H1 (cell line): Measurements from ENCODE around the gene RBMX. TPM values are rescaled to one million over a fixed set of nuclear protein-coding genes. Genes with fewer than 3 reads are reported as not detected.

Experiments
- CTCF ChIA-PET: fragments of 300-600 bp; sonication (Branson Sonifier 250); formaldehyde crosslinking; loops from one replicate; lab custom pipeline; 2021; ENCODE audit not compliant: partially characterized antibody; lab: Charles Lee
- POLR2A ChIA-PET: fragments of 300-600 bp; sonication (Branson Sonifier 250); formaldehyde crosslinking; loops from one replicate; lab custom pipeline; 2021; ENCODE audit warnings: inconsistent platforms; ENCODE audit not compliant: partially characterized antibody; lab: Charles Lee
- DNase-seq, 2 experiments: peaks; one replicate each; pipeline versions ENCODE4 v3.0.0 to v3.0.0-alpha.2; 2010 to 2022; ENCODE audit warnings: low spot score in 2 of 2, low read depth in 1 of 2, mixed read lengths in 1 of 2
- FAIRE-seq: peaks from 2 replicates; lab custom pipeline; 2011; peaks lifted over from hg19 to GRCh38; lab: Jason Lieb, UNC
- H2AFZ ChIP-seq: 2 replicates; pipeline ENCODE4 v1.8.1; 2012; ENCODE audit warnings: low read length, inconsistent platforms
- H2AK5ac ChIP-seq: 2 replicates; pipeline ENCODE4 v1.6.1; 2013; ENCODE audit warnings: low read depth, low read length
- H2BK120ac ChIP-seq: replicated peaks from 2 replicates; pipeline ENCODE3; 2013; ENCODE audit warnings: low read depth, low read length, inconsistent platforms
- H2BK12ac ChIP-seq: 2 replicates; pipeline ENCODE4 v1.6.1; 2013; ENCODE audit warnings: low read depth, low read length
- H2BK15ac ChIP-seq: 2 replicates; pipeline ENCODE4 v1.6.1; 2013; ENCODE audit warnings: low read length
- H2BK20ac ChIP-seq: 2 replicates; pipeline ENCODE4 v1.6.1; 2013; ENCODE audit warnings: low read length
- H2BK5ac ChIP-seq: 2 replicates; pipeline ENCODE4 v1.6.1; 2013; ENCODE audit warnings: low read depth, low read length
- H3K14ac ChIP-seq: 2 replicates; pipeline ENCODE4 v1.6.1; 2013; ENCODE audit warnings: inconsistent platforms; ENCODE audit not compliant: insufficient read length
- H3K18ac ChIP-seq: 2 replicates; pipeline ENCODE4 v1.6.1; 2013; ENCODE audit warnings: low read length; ENCODE audit errors: extremely low read depth
- H3K23ac ChIP-seq: 2 replicates; pipeline ENCODE4 v1.6.1; 2013; ENCODE audit warnings: inconsistent platforms; ENCODE audit not compliant: insufficient read length
- H3K23me2 ChIP-seq: 2 replicates; pipeline ENCODE4 v1.6.1; 2013; ENCODE audit warnings: low read depth, low read length
- H3K27ac ChIP-seq: 2 replicates; pipeline ENCODE4 v1.6.1; 2011; ENCODE audit warnings: low read depth, low read length, inconsistent platforms
- H3K27me3 ChIP-seq, 4 experiments: replicated peaks in 1 of 4; 1 replicate in 1 of 4; 2 replicates in 3 of 4; pipeline versions ENCODE4 v1.6.1 to v1.8.1; 2011 to 2013; ENCODE audit warnings: low read length in 3 of 4, mild to moderate bottlenecking in 3 of 4, inconsistent platforms in 2 of 4, mixed read lengths in 2 of 4, moderate library complexity in 1 of 4; ENCODE audit not compliant: control insufficient read depth in 3 of 4, insufficient read depth in 3 of 4; ENCODE audit errors: extremely low read depth in 1 of 4
- H3K36me3 ChIP-seq, 4 experiments: 2 replicates each; pipeline versions ENCODE4 v1.6.1 to v1.8.1; 2011 to 2013; ENCODE audit warnings: mild to moderate bottlenecking in 4 of 4, low read length in 3 of 4, moderate library complexity in 2 of 4, control low read depth in 1 of 4, inconsistent platforms in 1 of 4; ENCODE audit not compliant: insufficient read depth in 4 of 4, control insufficient read depth in 2 of 4
- H3K4ac ChIP-seq: replicated peaks from 2 replicates; pipeline ENCODE3; 2013; ENCODE audit warnings: low read length, low read depth, mixed read lengths, inconsistent platforms; ENCODE audit not compliant: insufficient read length
- H3K4me1 ChIP-seq, 4 experiments: replicated peaks in 1 of 4; 1 replicate in 1 of 4; 2 replicates in 3 of 4; pipeline versions ENCODE4 v1.6.1 to v1.8.1; 2011 to 2013; ENCODE audit warnings: low read length in 3 of 4, inconsistent platforms in 2 of 4, mixed read lengths in 1 of 4; ENCODE audit not compliant: insufficient read depth in 4 of 4, control insufficient read depth in 3 of 4
- H3K4me2 ChIP-seq, 2 experiments: 2 replicates each; pipeline versions ENCODE4 v1.6.1 to v1.8.1; 2011 to 2013; ENCODE audit warnings: low read depth in 2 of 2, low read length in 2 of 2, control low read depth in 1 of 2, inconsistent platforms in 1 of 2, mild to moderate bottlenecking in 1 of 2; ENCODE audit not compliant: insufficient read depth in 1 of 2
- H3K4me3 ChIP-seq, 4 experiments: fragments of 200-600, 300-600 bp in 1 of 4; sonication (generic), shearing (Covaris generic), sonication (Bioruptor Twin) in 1 of 4; 2 replicates each; pipeline versions ENCODE4 v1.5.1 to v1.8.1; 2011 to 2016; ENCODE audit warnings: low read length in 4 of 4, low read depth in 3 of 4, control low read depth in 2 of 4, inconsistent platforms in 2 of 4, mild to moderate bottlenecking in 2 of 4, mixed read lengths in 1 of 4, moderate library complexity in 1 of 4; ENCODE audit not compliant: insufficient read depth in 2 of 4; ENCODE audit errors: extremely low read depth in 1 of 4
- H3K56ac ChIP-seq: replicated peaks from 2 replicates; pipeline ENCODE3; 2013; ENCODE audit warnings: low read depth, mild to moderate bottlenecking, mixed read lengths, low read length, inconsistent platforms; ENCODE audit not compliant: insufficient read length
- H3K79me1 ChIP-seq: 2 replicates; pipeline ENCODE4 v1.6.1; 2013; ENCODE audit warnings: low read depth, low read length, control low read depth
- H3K79me2 ChIP-seq, 2 experiments: 2 replicates each; pipeline versions ENCODE4 v1.6.1 to v1.8.1; 2012 to 2013; ENCODE audit warnings: low read length in 2 of 2, mild to moderate bottlenecking in 2 of 2, inconsistent platforms in 1 of 2; ENCODE audit not compliant: insufficient read depth in 2 of 2, control insufficient read depth in 1 of 2
- H3K9ac ChIP-seq, 4 experiments: replicated peaks in 1 of 4; 1 replicate in 1 of 4; 2 replicates in 3 of 4; pipeline versions ENCODE4 v1.6.1 to v1.8.1; 2011 to 2013; ENCODE audit warnings: low read depth in 3 of 4, low read length in 3 of 4, control low read depth in 2 of 4, mild to moderate bottlenecking in 2 of 4, moderate library complexity in 2 of 4, inconsistent platforms in 1 of 4; ENCODE audit errors: extremely low read depth in 1 of 4
- H3K9me3 ChIP-seq, 2 experiments: 2 replicates each; pipeline versions ENCODE4 v1.6.1 to v1.8.1; 2012 to 2013; ENCODE audit warnings: mild to moderate bottlenecking in 2 of 2, moderate library complexity in 2 of 2, control low read depth in 1 of 2, inconsistent platforms in 1 of 2, low read depth in 1 of 2, low read length in 1 of 2, mixed read lengths in 1 of 2; ENCODE audit not compliant: insufficient read depth in 2 of 2
- H4K20me1 ChIP-seq, 2 experiments: replicated peaks in 1 of 2; 2 replicates each; pipeline versions ENCODE3 to v1.8.1; 2011 to 2013; ENCODE audit warnings: inconsistent platforms in 2 of 2, low read length in 2 of 2, mild to moderate bottlenecking in 1 of 2; ENCODE audit not compliant: insufficient read depth in 2 of 2, control insufficient read depth in 1 of 2
- H4K5ac ChIP-seq: 2 replicates; pipeline ENCODE4 v1.6.1; 2013; ENCODE audit warnings: low read length, low read depth, mixed read lengths, inconsistent platforms; ENCODE audit not compliant: insufficient read length
- H4K8ac ChIP-seq: 2 replicates; pipeline ENCODE4 v1.8.0; 2013; ENCODE audit warnings: mild to moderate bottlenecking, moderate library complexity, low read length, inconsistent platforms; ENCODE audit not compliant: insufficient read depth; ENCODE audit errors: extremely low read depth
- H4K91ac ChIP-seq: replicated peaks from 2 replicates; pipeline ENCODE3; 2013; ENCODE audit warnings: low read length, mixed read lengths, inconsistent platforms; ENCODE audit not compliant: insufficient read length
- BRCA1 ChIP-seq: IDR thresholded peaks from 2 replicates; pipeline ENCODE4 v1.6.1; 2012; ENCODE audit warnings: low read depth, low read length, improper control_type of control experiment
- EZH2 ChIP-seq: fragments of 200-600 bp; sonication (generic); IDR thresholded peaks from 2 replicates; pipeline ENCODE4 v1.7.1; 2012; ENCODE audit warnings: low read depth, mild to moderate bottlenecking, moderate library complexity, low read length, inconsistent platforms; ENCODE audit not compliant: severe bottlenecking
- POLR2AphosphoS5 ChIP-seq: IDR thresholded peaks from 2 replicates; pipeline ENCODE4 v1.6.1; 2011; ENCODE audit warnings: low read depth, low read length
- RAD21 ChIP-seq, 2 experiments: IDR thresholded peaks in 1 of 2; conservative IDR thresholded peaks in 1 of 2; 2 replicates each; pipeline ENCODE4 v1.6.1; 2011; ENCODE audit warnings: low read depth in 2 of 2, low read length in 2 of 2, improper control_type of control experiment in 1 of 2, inconsistent platforms in 1 of 2, mild to moderate bottlenecking in 1 of 2, moderate library complexity in 1 of 2
- TCF12 ChIP-seq: IDR thresholded peaks from 2 replicates; pipeline ENCODE4 v1.6.1; 2011; ENCODE audit warnings: low read depth, mild to moderate bottlenecking, low read length
- YY1 ChIP-seq: IDR thresholded peaks from 2 replicates; pipeline ENCODE4 v1.6.1; 2011; ENCODE audit warnings: low read depth, mild to moderate bottlenecking, low read length
- WGBS, 2 experiments: shearing (Covaris generic) in 1 of 2; methylation state at CpG; one replicate each; pipeline versions ENCODE4 v1.1.6 to v1.1.7; 2013 to 2015; ENCODE audit warnings: low lambda C conversion rate in 2 of 2, mixed read lengths in 2 of 2, inconsistent platforms in 1 of 2, low coverage in 1 of 2, missing lambda C conversion rate in 1 of 2; ENCODE audit not compliant: insufficient replicate concordance in 2 of 2, insufficient coverage in 1 of 2, insufficient read length in 1 of 2; ENCODE audit errors: extremely low coverage in 1 of 2, missing lambda C conversion rate in 1 of 2; 5-methylcytosine and 5-hydroxymethylcytosine counted together
- polyA plus RNA-seq, 7 experiments: library from polyadenylated mRNA; depleted of rRNA in 3 of 7; stranded (reverse) in 5 of 7; unstranded in 2 of 7; fragments of >200 nt in 5 of 7; fragments of 200-250 nt in 2 of 7; gene quantifications; 1 replicate in 5 of 7; 2 replicates in 1 of 7; 4 replicates in 1 of 7; pipeline versions ENCODE4 v1.2.1 to v1.2.3, GENCODE V29; 2011 to 2013; ENCODE audit warnings: missing spikeins in 2 of 7, mixed read lengths in 2 of 7
- total RNA-seq: library from RNA; stranded (reverse); fragmentation: NEBNext Ultra II Directional; extraction: Animal tissue kit (Norgen Biotek cat#: 25700); gene quantifications from 2 replicates; pipeline ENCODE4 v1.2.1, GENCODE V29; 2021

The RBMX gene
- total and polyA plus RNA-seq, 2 of the 8 experiments (the other 6 are each of a cell fraction or from before 2014, with no cell fraction given), result 213 to 476 TPM

- FAIRE-seq (no peak), DNase-seq (no peak)
- ChIA-PET POLR2A (interaction anchor here (1.5 kb wide), 1 partner anchor 51 kb away, joined by 4 read pairs; the partner anchor contains the start of gene RBMX), CTCF (no interaction called here)
- no peak overlapping the region for H4K91ac ChIP-seq
- H3K79me2 ChIP-seq, result no peaks in the 10 kb centered on the region
- no peak overlapping the region for H4K5ac ChIP-seq
- no peaks in the 10 kb centered on the region for H3K4me1 ChIP-seq
- H2BK15ac ChIP-seq, result no peak overlapping the region
- no peak overlapping the region for H3K56ac ChIP-seq
- no peak overlapping the region for H3K14ac ChIP-seq
- H3K9me3 ChIP-seq, result no peaks in the 10 kb centered on the region
- no peak overlapping the region for H2BK120ac ChIP-seq
- H2BK5ac ChIP-seq, result no peak overlapping the region
- H3K27me3 ChIP-seq, result no peaks in the 10 kb centered on the region
- H3K18ac ChIP-seq, result no peak overlapping the region
- no peak overlapping the region for H4K8ac ChIP-seq
- no peak overlapping the region for H2AFZ ChIP-seq
- H3K36me3 ChIP-seq, result no peaks in the 10 kb centered on the region
- no peaks in the 10 kb centered on the region for H3K23me2 ChIP-seq
- no peak overlapping the region for H3K9ac ChIP-seq
- H3K4me2 ChIP-seq, result no peak overlapping the region
- H3K4ac ChIP-seq, result no peak overlapping the region
- no peak overlapping the region for H3K4me3 ChIP-seq
- WGBS, 2 experiments, result 92% methylated on average over 5 of the region's 5 CpGs; no CpG with 5 or more reads in 1 of the 2 experiments
- H2AK5ac ChIP-seq, result no peak overlapping the region
- H3K23ac ChIP-seq, result no peak overlapping the region
- no peak overlapping the region for H2BK20ac ChIP-seq
- no peaks in the 10 kb centered on the region for H3K79me1 ChIP-seq
- TF ChIP-seq BRCA1 (no peak), POLR2AphosphoS5 (no peak), YY1 (no peak), EZH2 (no peak), RAD21 (IDR thresholded peaks at IDR 0.05 in 1 of 2, conservative IDR thresholded peaks at IDR 0.05 in 1 of 2; ENCODE audit: low read depth in 2 of 2, low read length in 2 of 2) (no peak), TCF12 (no peak)
- no peak overlapping the region for H2BK12ac ChIP-seq
- no peak overlapping the region for H3K27ac ChIP-seq
- H4K20me1 ChIP-seq, result no peaks in the 10 kb centered on the region
Observed at GRCh38 chrX:136829413-136829812, 51.1 kb downstream of the RBMX start.
